PC-9 (cell line): ENCODE data around the gene ERBB4. TPM values are rescaled to one million over a fixed set of nuclear protein-coding genes. Genes with fewer than 3 reads are reported as not detected.

Experiments
- BruUV-seq: library from RNA; stranded (reverse); fragments of 400-500 nt; replicated peaks from 2 replicates; lab custom pipeline; 2021; lab: Mats Ljungman, UMichigan
- CTCF ChIA-PET: fragments of 300-600 bp; sonication (Branson Sonifier 250); formaldehyde crosslinking; loops from one replicate; lab custom pipeline; 2022; ENCODE audit warnings: antibody characterized with exemption; lab: Charles Lee
- POLR2A ChIA-PET: fragments of 300-600 bp; sonication (Branson Sonifier 250); formaldehyde crosslinking; loops from one replicate; lab custom pipeline; 2022; ENCODE audit warnings: antibody characterized with exemption; ENCODE audit not compliant: unreplicated experiment; lab: Charles Lee
- DNase-seq, 2 experiments: peaks; one replicate each; pipeline versions ENCODE4 v3.0.0 to v3.0.0-alpha.2; 2015 to 2022; ENCODE audit warnings: mixed read lengths in 1 of 2
- H2AFZ ChIP-seq: fragments of 200-600 bp; sonication (generic); 2 replicates; pipeline ENCODE4 v1.8.1; 2017; ENCODE audit warnings: antibody characterized with exemption
- H3F3A ChIP-seq: fragments of 200-600 bp; sonication (generic); 2 replicates; pipeline ENCODE4 v1.8.1; 2017; ENCODE audit warnings: antibody characterized with exemption, mild to moderate bottlenecking, low read depth; ENCODE audit not compliant: insufficient read depth
- H3K27ac ChIP-seq: fragments of 200-600 bp; sonication (generic); 2 replicates; pipeline ENCODE4 v1.6.1; 2016; ENCODE audit warnings: mixed run types
- H3K27me3 ChIP-seq: fragments of 200-600 bp; sonication (generic); 2 replicates; pipeline ENCODE4 v1.6.1; 2016; ENCODE audit warnings: low read depth, mixed run types; ENCODE audit not compliant: insufficient read depth
- H3K36me3 ChIP-seq: fragments of 200-600 bp; sonication (generic); 2 replicates; pipeline ENCODE4 v1.6.1; 2016; ENCODE audit warnings: low read depth, mixed run types
- H3K4me1 ChIP-seq: fragments of 200-600 bp; sonication (generic); replicated peaks from 2 replicates; pipeline ENCODE4 v1.6.1; 2016; ENCODE audit warnings: mixed run types; ENCODE audit not compliant: insufficient read depth
- H3K4me2 ChIP-seq: fragments of 200-600 bp; sonication (generic); 2 replicates; pipeline ENCODE4 v1.6.1; 2017; ENCODE audit warnings: mixed run types
- H3K4me3 ChIP-seq: fragments of 200-600 bp; sonication (generic); 2 replicates; pipeline ENCODE4 v1.6.1; 2016; ENCODE audit warnings: mixed run types
- H3K79me2 ChIP-seq: fragments of 200-600 bp; sonication (generic); 2 replicates; pipeline ENCODE4 v1.6.1; 2017; ENCODE audit warnings: low read depth, mixed run types
- H3K9me2 ChIP-seq: fragments of 200-600 bp; sonication (generic); 2 replicates; pipeline ENCODE4 v1.8.1; 2017; ENCODE audit warnings: mild to moderate bottlenecking; ENCODE audit not compliant: insufficient read depth
- H3K9me3 ChIP-seq: fragments of 200-600 bp; sonication (generic); 2 replicates; pipeline ENCODE4 v1.8.1; 2016; ENCODE audit warnings: low read depth; ENCODE audit not compliant: insufficient read depth
- H4K20me1 ChIP-seq: fragments of 200-600 bp; sonication (generic); 2 replicates; pipeline ENCODE4 v1.8.1; 2017; ENCODE audit not compliant: insufficient read depth
- EZH2 ChIP-seq: fragments of 200-600 bp; sonication (generic); IDR thresholded peaks from 2 replicates; pipeline ENCODE4 v1.8.0; 2017; ENCODE audit warnings: antibody characterized with exemption, low read depth
- intact Hi-C: fragments of 100-400 bp; cut with micrococcal nuclease; formaldehyde crosslinking; loops from one replicate; pipeline ENCODE4 v1.10.0; 2022; ENCODE audit not compliant: unreplicated experiment
- total RNA-seq: library from RNA; stranded (reverse); gene quantifications from 2 replicates; pipeline ENCODE4 v1.2.3, GENCODE V29; 2021
- TF ChIP-seq, protein P1 (sequence below): fragments of 200-600 bp; sonication (generic); conservative IDR thresholded peaks from 2 replicates; pipeline ENCODE4 v1.6.1; 2017; ENCODE audit warnings: mixed run types, antibody characterized with exemption, mild to moderate bottlenecking, moderate library complexity

The ERBB4 gene
- total RNA-seq, 1 experiment from 2014 or later = not detected

- H3K27ac ChIP-seq = no peak overlapping the region
- H3K27me3 ChIP-seq = no peaks in the 10 kb centered on the region
- no peaks in the 10 kb centered on the region for H3K79me2 ChIP-seq
- POLR2A ChIA-PET = no interaction called here
- BruUV-seq = no TSS peak
- no peak for TF ChIP-seq EZH2
- TF ChIP-seq, protein P1, sequence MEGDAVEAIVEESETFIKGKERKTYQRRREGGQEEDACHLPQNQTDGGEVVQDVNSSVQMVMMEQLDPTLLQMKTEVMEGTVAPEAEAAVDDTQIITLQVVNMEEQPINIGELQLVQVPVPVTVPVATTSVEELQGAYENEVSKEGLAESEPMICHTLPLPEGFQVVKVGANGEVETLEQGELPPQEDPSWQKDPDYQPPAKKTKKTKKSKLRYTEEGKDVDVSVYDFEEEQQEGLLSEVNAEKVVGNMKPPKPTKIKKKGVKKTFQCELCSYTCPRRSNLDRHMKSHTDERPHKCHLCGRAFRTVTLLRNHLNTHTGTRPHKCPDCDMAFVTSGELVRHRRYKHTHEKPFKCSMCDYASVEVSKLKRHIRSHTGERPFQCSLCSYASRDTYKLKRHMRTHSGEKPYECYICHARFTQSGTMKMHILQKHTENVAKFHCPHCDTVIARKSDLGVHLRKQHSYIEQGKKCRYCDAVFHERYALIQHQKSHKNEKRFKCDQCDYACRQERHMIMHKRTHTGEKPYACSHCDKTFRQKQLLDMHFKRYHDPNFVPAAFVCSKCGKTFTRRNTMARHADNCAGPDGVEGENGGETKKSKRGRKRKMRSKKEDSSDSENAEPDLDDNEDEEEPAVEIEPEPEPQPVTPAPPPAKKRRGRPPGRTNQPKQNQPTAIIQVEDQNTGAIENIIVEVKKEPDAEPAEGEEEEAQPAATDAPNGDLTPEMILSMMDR = no peak
- no peak overlapping the region for H3K4me3 ChIP-seq
- intact Hi-C loops = no loop called here
- no peaks in the 10 kb centered on the region for H3F3A ChIP-seq
- no peaks in the 10 kb centered on the region for H3K9me2 ChIP-seq
- no peaks in the 10 kb centered on the region for H3K36me3 ChIP-seq
- no peaks in the 10 kb centered on the region for H3K4me1 ChIP-seq
- H3K4me2 ChIP-seq = no peak overlapping the region
- H4K20me1 ChIP-seq = no peaks in the 10 kb centered on the region
- H2AFZ ChIP-seq = no peak overlapping the region
- DNase-seq = no peak
- H3K9me3 ChIP-seq = no peaks in the 10 kb centered on the region
- CTCF ChIA-PET = no interaction called here
Observed at GRCh38 chr2:212441821-212442220, 96.8 kb downstream of the ERBB4 start.

DNA sequence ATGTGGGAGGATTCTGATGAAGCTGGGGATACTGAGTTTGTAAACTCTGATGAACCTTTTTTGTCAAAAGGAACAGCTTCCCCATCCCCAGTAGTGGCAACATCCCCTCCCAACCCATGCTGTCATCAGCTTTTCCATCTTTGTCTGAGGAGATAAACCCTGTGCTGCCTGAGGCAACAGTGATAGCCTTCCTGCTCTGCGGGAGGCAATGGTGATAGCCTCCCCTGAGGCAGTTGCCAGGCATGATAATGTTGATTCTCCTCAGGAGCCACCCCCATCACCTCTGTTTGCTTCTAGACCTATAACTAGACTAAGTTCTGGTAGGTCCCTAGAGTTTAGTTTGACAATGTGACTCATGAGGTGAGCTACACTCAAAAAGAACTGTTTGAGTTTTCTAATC is 97.5 kb downstream of the ERBB4 start:
- H3K27ac ChIP-seq = no peak overlapping the region
- H3K4me1 ChIP-seq = no peaks in the 10 kb centered on the region
- no peaks in the 10 kb centered on the region for H3K36me3 ChIP-seq
- H3F3A ChIP-seq = no peaks in the 10 kb centered on the region
- no peak overlapping the region for H2AFZ ChIP-seq
- TF ChIP-seq, protein P1 = no peak
- no peak for TF ChIP-seq EZH2
- intact Hi-C loops = no loop called here
- no peaks in the 10 kb centered on the region for H3K9me2 ChIP-seq
- ChIA-PET POLR2A (no interaction called here), CTCF (no interaction called here)
- no peaks in the 10 kb centered on the region for H4K20me1 ChIP-seq
- H3K27me3 ChIP-seq = no peaks in the 10 kb centered on the region
- H3K4me3 ChIP-seq = no peak overlapping the region
- BruUV-seq = no TSS peak
- no peaks in the 10 kb centered on the region for H3K79me2 ChIP-seq
- no peak for DNase-seq
- H3K4me2 ChIP-seq = no peak overlapping the region
- H3K9me3 ChIP-seq = no peaks in the 10 kb centered on the region

DNA sequence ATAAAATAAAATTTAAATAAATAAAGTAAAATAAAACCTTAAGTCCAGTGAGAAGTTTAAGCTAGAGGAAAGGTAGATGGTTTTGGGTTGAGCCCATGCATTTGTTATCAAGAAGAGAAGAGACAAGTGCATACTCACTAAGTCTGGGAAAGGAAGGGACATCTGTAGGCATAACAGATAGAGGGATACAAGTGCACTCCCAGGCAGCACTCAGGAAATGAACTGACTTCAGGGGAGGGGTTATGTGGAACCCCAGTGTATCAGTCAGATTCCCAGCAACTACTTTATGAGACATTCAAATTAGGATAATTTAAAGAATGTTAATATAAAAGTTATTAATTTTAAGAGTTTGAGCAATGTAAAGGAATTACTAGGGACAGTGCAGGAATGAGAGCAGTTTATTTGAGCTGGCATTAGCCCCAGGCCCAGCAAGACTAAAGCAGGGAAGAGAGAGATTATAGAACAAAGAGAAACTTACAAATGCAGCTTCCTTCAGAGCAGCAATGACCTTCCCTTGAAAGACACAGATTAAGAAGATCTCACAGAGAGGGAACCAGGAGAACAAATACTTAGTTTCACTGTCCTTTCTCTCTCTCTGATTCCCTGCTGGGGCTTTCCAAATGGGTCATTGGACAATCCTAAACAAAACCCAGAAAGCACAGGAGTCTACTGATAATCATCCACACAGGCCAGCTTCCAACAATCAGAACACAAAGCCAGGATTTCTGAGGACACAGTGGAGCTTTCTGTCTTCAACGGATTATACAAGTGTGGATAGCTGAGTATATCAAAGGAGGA is 109.7 kb downstream of the ERBB4 start:
- intact Hi-C loops = no loop called here
- no peaks in the 10 kb centered on the region for H3K36me3 ChIP-seq
- H3K9me2 ChIP-seq = no peaks in the 10 kb centered on the region
- DNase-seq = no peak
- no peak overlapping the region for H2AFZ ChIP-seq
- no peaks in the 10 kb centered on the region for H3F3A ChIP-seq
- no peaks in the 10 kb centered on the region for H3K9me3 ChIP-seq
- no peaks in the 10 kb centered on the region for H4K20me1 ChIP-seq
- H3K4me3 ChIP-seq = no peak overlapping the region
- H3K27me3 ChIP-seq = no peaks in the 10 kb centered on the region
- ChIA-PET POLR2A (no interaction called here), CTCF (no interaction called here)
- no TSS peak for BruUV-seq
- no peak for TF ChIP-seq EZH2
- TF ChIP-seq, protein P1 = no peak
- H3K79me2 ChIP-seq = no peaks in the 10 kb centered on the region
- no peak overlapping the region for H3K27ac ChIP-seq
- no peak overlapping the region for H3K4me2 ChIP-seq
- H3K4me1 ChIP-seq = no peaks in the 10 kb centered on the region
